Ovary (tissue), 3 donors: ENCODE measurements around the gene TM4SF20.

ENCODE experiments used
- POLR2A ChIP-seq: fragments of 450-650 bp; IDR thresholded peaks from one replicate; pipeline ENCODE4 v1.6.1; 2017; ENCODE audit warnings: antibody characterized with exemption, mild to moderate bottlenecking, moderate library complexity
- TF ChIP-seq, protein P1 (sequence below), 3 donors: fragments of 450-650 bp in 2 of 3; fragments of 200-600 bp in 1 of 3; IDR thresholded peaks; one replicate each; pipeline versions ENCODE4 v1.5.1 to v1.8.0; 2016 to 2022; ENCODE audit warnings: antibody characterized with exemption in 3 of 3, mild to moderate bottlenecking in 1 of 3
- donor health status: DM: no; HTN: no; CAD: no.

DNA sequence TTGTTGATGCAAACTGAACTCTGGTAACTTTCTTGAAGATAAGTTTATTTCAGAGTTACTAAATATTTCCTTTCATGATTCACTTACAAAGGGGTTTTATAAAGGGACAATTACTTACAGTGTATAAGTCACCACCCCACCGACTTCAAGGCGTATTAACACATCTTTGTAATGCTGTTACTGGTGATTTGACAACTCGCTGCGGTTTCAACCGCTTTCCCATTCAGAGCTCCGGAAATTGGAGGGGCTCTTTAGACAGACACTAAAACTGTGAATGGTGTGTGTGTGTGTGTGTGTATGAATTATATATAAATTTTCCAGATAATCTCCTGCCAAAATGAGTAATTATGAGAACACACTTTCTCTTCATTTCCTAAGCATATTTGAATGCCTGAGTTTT lies 4.9 kb downstream of the TM4SF20 start:
- no peak for TF ChIP-seq POLR2A
- TF ChIP-seq, protein P1, sequence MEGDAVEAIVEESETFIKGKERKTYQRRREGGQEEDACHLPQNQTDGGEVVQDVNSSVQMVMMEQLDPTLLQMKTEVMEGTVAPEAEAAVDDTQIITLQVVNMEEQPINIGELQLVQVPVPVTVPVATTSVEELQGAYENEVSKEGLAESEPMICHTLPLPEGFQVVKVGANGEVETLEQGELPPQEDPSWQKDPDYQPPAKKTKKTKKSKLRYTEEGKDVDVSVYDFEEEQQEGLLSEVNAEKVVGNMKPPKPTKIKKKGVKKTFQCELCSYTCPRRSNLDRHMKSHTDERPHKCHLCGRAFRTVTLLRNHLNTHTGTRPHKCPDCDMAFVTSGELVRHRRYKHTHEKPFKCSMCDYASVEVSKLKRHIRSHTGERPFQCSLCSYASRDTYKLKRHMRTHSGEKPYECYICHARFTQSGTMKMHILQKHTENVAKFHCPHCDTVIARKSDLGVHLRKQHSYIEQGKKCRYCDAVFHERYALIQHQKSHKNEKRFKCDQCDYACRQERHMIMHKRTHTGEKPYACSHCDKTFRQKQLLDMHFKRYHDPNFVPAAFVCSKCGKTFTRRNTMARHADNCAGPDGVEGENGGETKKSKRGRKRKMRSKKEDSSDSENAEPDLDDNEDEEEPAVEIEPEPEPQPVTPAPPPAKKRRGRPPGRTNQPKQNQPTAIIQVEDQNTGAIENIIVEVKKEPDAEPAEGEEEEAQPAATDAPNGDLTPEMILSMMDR (IDR thresholded peaks at IDR 0.05): no peak
